Measurements from ENCODE around the gene IFT25. TPM values are rescaled to one million over a fixed set of nuclear protein-coding genes. Genes with fewer than 3 reads are reported as not detected.
"Not testable (repeated sequence)": the region's sequence is repeated elsewhere in the genome, so short reads cannot be mapped to it uniquely, and the experiment has no call there.

The IFT25 gene
- total RNA-seq, 3 donors from 2014 or later = 20.8 to 27.7 (median 23.3) TPM

GRCh38 chr1:53971718-53972117 lies 26.2 kb upstream of the IFT25 start:
- intact Hi-C loops (cut with DNase I; ENCODE audit: low total_unique reads) = no loop called here
- TF ChIP-seq POLR2A (IDR thresholded peaks at IDR 0.05) = no peak
- TF ChIP-seq CTCF (IDR thresholded peaks at IDR 0.05) = no peak
- TF ChIP-seq POLR2AphosphoS5 (IDR thresholded peaks at IDR 0.05) = no peak
- Histone ChIP-seq H3K27me3 (no peaks in the 10 kb centered on the region), H3K27ac (no peak overlapping the region), H3K9me3 (no peaks in the 10 kb centered on the region), H3K4me3 (no peak overlapping the region), H3K4me1 (no peaks in the 10 kb centered on the region), H3K36me3 (no peaks in the 10 kb centered on the region)
- DNase-seq (ENCODE audit: low spot score in 2 of 2) = no peak

GRCh38 chr1:53969323-53969722 lies 23.8 kb upstream of the IFT25 start:
- H3K27ac ChIP-seq; H3K4me3 ChIP-seq; H3K4me1 ChIP-seq; H3K27me3 ChIP-seq; DNase-seq (ENCODE audit: low spot score in 2 of 2); H3K36me3 ChIP-seq; intact Hi-C loops (cut with DNase I; ENCODE audit: low total_unique reads); H3K9me3 ChIP-seq: not testable (repeated sequence)

GRCh38 chr1:53968125-53968513 lies 22.6 kb upstream of the IFT25 start:
- Histone ChIP-seq H3K4me3 (no peak overlapping the region), H3K27me3 (no peaks in the 10 kb centered on the region), H3K4me1 (no peaks in the 10 kb centered on the region), H3K36me3 (peaks cover 4% of the 10 kb centered on the region), H3K27ac (no peak overlapping the region), H3K9me3 (no peaks in the 10 kb centered on the region)
- TF ChIP-seq POLR2AphosphoS5 (IDR thresholded peaks at IDR 0.05) (no peak), POLR2A (IDR thresholded peaks at IDR 0.05) (no peak), CTCF (IDR thresholded peaks at IDR 0.05) (no peak)
- intact Hi-C loops (cut with DNase I; ENCODE audit: low total_unique reads) = no loop called here
- DNase-seq (ENCODE audit: low spot score in 2 of 2) = no peak

- intact Hi-C loops (cut with DNase I; ENCODE audit: low total_unique reads) = no loop called here
- no peaks in the 10 kb centered on the region for H3K4me1 ChIP-seq
- H3K36me3 ChIP-seq = peaks cover 4% of the 10 kb centered on the region
- no peak overlapping the region for H3K27ac ChIP-seq
- no peak overlapping the region for H3K4me3 ChIP-seq
- TF ChIP-seq CTCF (IDR thresholded peaks at IDR 0.05) (no peak), POLR2A (IDR thresholded peaks at IDR 0.05) (no peak), POLR2AphosphoS5 (IDR thresholded peaks at IDR 0.05) (no peak)
- H3K27me3 ChIP-seq = no peaks in the 10 kb centered on the region
- DNase-seq (ENCODE audit: low spot score in 2 of 2) = no peak
- H3K9me3 ChIP-seq = no peaks in the 10 kb centered on the region
These were observed 22.1 kb upstream of the IFT25 start for GRCh38 chr1:53967409-53968124.

GRCh38 chr1:53966794-53967193 lies 21.3 kb upstream of the IFT25 start:
- no peak overlapping the region for H3K27ac ChIP-seq
- intact Hi-C loops (cut with DNase I; ENCODE audit: low total_unique reads) = no loop called here

More at GRCh38 chr1:53966794-53967193, 21.3 kb upstream of the IFT25 start:
- Histone ChIP-seq H3K27me3 (no peaks in the 10 kb centered on the region), H3K4me1 (no peaks in the 10 kb centered on the region), H3K9me3 (no peaks in the 10 kb centered on the region), H3K36me3 (peaks cover 7% of the 10 kb centered on the region), H3K4me3 (no peak overlapping the region)
- TF ChIP-seq POLR2A (IDR thresholded peaks at IDR 0.05) (no peak), POLR2AphosphoS5 (IDR thresholded peaks at IDR 0.05) (no peak), CTCF (IDR thresholded peaks at IDR 0.05) (no peak)
- DNase-seq (ENCODE audit: low spot score in 2 of 2) = no peak
